HG03558 (cell line): ENCODE results near the gene PLEKHF1.

Experiments
- ATAC-seq: cut with Tn5 transposase; IDR thresholded peaks from one replicate; pipeline ENCODE4 v1.9.1; 2021; ENCODE audit warnings: moderate number of reproducible peaks; ENCODE audit not compliant: unreplicated experiment; ENCODE audit errors: extremely low read depth

Gene PLEKHF1

DNA sequence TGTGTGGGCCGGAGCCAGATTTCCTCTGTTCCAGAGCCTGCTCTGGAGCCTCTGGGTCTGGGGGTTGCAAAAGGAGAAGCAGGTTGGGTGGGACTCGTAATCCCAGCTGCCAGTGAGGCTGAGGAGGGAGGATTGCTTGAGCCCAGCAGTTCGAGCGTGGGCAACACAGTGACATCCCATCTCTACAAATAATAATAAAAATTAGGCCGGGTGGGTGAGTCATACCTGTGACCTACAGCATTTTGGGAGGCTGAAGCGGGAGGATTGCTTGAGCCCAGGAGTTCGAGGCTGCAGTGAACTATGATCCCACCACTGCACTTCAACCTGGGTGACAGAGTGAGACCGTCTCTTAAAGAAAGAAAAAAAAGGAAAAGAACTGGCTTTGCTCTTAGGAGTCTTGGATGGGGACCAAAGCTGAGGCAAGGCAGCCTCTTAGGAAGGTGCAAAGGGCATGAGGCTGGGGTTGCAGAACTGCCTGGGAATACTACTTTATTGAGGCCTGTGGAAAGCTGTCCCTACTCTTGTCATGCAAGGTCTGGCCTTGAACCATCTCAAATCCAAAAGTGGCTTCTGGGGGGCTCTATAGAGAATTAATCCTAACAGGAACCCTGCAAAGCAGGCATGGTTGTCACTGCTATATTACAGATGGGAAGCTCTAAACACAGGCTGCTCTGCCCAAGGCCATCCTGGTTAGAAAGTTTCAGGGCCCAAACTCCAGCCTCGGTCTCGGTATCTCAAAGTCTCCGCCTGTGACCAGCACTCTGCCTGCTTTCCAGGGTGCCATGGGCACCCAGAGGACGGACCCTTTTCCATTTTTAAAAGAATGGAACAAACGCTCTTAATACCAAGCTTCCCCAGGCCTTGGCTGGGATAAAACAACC, 50.7 kb downstream of the PLEKHF1 start:
- no peak for ATAC-seq

DNA sequence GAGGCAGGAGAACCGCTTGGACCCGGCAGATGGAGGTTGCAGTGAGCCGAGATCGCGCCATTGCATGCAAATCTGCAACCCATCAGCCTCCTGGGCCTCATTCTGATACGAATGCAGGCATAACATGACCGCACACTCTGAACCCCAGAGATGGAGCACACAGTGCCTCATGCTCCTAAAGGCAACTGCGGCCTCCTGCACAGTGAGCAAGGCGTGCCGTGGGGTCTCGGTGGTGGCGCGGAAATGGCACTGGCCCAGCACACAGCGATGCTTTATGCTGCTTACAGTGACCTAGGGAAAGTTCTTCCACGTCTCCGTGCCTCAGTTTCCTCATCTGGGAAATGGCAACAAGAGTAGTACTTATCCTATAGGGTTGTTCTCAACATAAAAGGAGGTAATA, 51.8 kb downstream of the PLEKHF1 start:
- no peak for ATAC-seq

DNA sequence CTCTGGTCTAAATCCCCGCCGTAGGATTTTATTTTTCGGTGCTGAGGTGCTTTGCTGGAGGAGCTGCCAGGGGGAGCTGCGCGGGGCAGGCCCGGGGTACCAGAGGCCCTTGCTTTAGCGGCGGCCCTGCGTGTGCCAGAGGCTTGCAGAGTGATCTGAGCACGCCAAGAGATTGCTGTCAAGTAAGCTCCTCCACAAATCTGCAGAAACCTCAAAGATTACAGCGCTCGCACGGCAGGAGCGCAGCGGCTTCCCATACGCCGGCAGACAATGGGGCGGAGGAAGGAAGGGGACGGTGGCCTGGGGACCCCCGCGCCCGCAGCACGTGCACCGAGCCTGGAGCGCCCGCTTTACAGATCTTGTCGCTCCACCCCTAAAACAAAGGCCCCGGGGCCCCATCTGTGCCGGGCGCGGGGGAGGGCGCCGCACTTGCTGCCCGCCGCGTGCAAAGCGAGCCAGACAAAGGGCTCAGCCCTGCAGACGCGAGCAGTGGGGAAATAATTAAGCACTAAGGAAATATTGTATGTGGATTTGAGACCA, 58.9 kb downstream of the PLEKHF1 start:
- no peak for ATAC-seq

DNA sequence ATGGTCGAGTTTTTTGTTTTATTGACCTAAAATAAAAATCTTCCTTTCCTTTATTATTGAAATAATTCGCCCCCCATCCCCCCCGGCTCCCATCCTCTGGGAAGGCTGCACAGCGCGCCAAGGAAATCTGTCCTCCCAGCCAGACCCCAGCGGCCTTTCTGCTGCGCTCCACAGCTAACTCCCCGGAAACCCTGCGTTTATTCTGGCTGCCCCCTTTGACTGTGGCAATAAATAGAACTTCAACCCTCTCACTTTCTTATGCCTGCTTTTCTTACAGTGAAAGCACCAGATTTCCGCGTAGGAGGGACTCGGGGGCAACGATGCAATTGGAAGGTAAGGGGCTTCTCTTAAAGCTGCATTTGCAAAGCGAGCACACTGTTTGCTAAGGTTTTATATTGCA, 59.5 kb downstream of the PLEKHF1 start:
- no peak for ATAC-seq
